B cell (primary cell): ENCODE measurements around the gene POLD1. TPM values are rescaled to one million over a fixed set of nuclear protein-coding genes. Genes with fewer than 3 reads are reported as not detected.
A peak's percentile ranks its signal among the peaks of the same experiment; 100 is the strongest.

Source experiments
- ATAC-seq: fragments of 200-7000 bp; cut with Tn5 transposase; one replicate; pipeline ENCODE4 v1.10.0; 2021; ENCODE audit warnings: low read depth, mild to moderate bottlenecking, moderate number of reproducible peaks, moderate library complexity
- CTCF ChIA-PET: fragments of 350-600 bp; sonication (Branson Sonifier 250); formaldehyde crosslinking; loops from one replicate; lab custom pipeline; 2021; ENCODE audit warnings: antibody characterized with exemption, inconsistent platforms; lab: Charles Lee
- POLR2A ChIA-PET: fragments of 350-600 bp; sonication (Branson Sonifier 250); formaldehyde crosslinking; loops from one replicate; lab custom pipeline; 2021; ENCODE audit warnings: antibody characterized with exemption; lab: Charles Lee
- DNase-seq: peaks from one replicate; pipeline ENCODE4 v3.0.0; 2013
- H2AFZ ChIP-seq: 2 replicates; pipeline ENCODE4 v1.6.1; 2012; ENCODE audit warnings: mild to moderate bottlenecking, low read depth, low read length; ENCODE audit not compliant: insufficient read depth, poor library complexity, severe bottlenecking
- H3K27ac ChIP-seq, 2 donors: 1 replicate in 1 of 2; 2 replicates in 1 of 2; pipeline ENCODE4 v1.5.1; 2012 to 2013; ENCODE audit warnings: low read length in 2 of 2, mild to moderate bottlenecking in 2 of 2, moderate library complexity in 1 of 2
- H3K27me3 ChIP-seq, 4 experiments: fragments of 200-600 bp in 1 of 4; sonication (generic) in 1 of 4; replicated peaks in 1 of 4; 1 replicate in 2 of 4; 2 replicates in 2 of 4; pipeline versions ENCODE4 v1.6.1 to v1.7.0; 2013 to 2016; ENCODE audit warnings: low read length in 3 of 4, mild to moderate bottlenecking in 2 of 4, mixed read lengths in 1 of 4, moderate library complexity in 1 of 4; ENCODE audit not compliant: insufficient read depth in 4 of 4, control insufficient read depth in 3 of 4; ENCODE audit errors: control extremely low read depth in 1 of 4
- H3K36me3 ChIP-seq, 2 experiments: replicated peaks in 1 of 2; 1 replicate in 1 of 2; 2 replicates in 1 of 2; pipeline versions ENCODE4 v1.6.1 to v1.7.1; 2013; ENCODE audit warnings: low read length in 1 of 2; ENCODE audit not compliant: insufficient read depth in 2 of 2, control insufficient read depth in 1 of 2; ENCODE audit errors: control extremely low read depth in 1 of 2, extremely low read depth in 1 of 2
- H3K4me1 ChIP-seq, 2 donors: fragments of 200-600 bp in 1 of 2; sonication (generic) in 1 of 2; 1 replicate in 1 of 2; 2 replicates in 1 of 2; pipeline versions ENCODE4 v1.5.1 to v1.6.1; 2013 to 2017; ENCODE audit warnings: low read length in 2 of 2; ENCODE audit not compliant: control insufficient read depth in 2 of 2, insufficient read depth in 2 of 2
- H3K4me2 ChIP-seq: replicated peaks from 2 replicates; pipeline ENCODE3; 2012; ENCODE audit warnings: mild to moderate bottlenecking, low read depth, low read length; ENCODE audit not compliant: poor library complexity, severe bottlenecking
- H3K4me3 ChIP-seq, 5 experiments: fragments of 200-600 bp in 1 of 5; sonication (generic) in 1 of 5; 1 replicate in 3 of 5; 2 replicates in 2 of 5; pipeline versions ENCODE4 v1.5.1 to v1.7.0; 2011 to 2016; ENCODE audit warnings: low read length in 4 of 5, mild to moderate bottlenecking in 4 of 5, low read depth in 2 of 5, control low read depth in 1 of 5, moderate library complexity in 1 of 5; ENCODE audit not compliant: insufficient read depth in 1 of 5; ENCODE audit errors: control extremely low read depth in 1 of 5, extremely low read depth in 1 of 5
- H3K79me2 ChIP-seq: fragments of 200-600 bp; sonication (generic); one replicate; pipeline ENCODE4 v1.6.0; 2016; ENCODE audit warnings: low read length; ENCODE audit not compliant: control insufficient read depth, insufficient read depth
- H3K9ac ChIP-seq: fragments of 200-600 bp; sonication (generic); 2 replicates; pipeline ENCODE4 v1.6.1; 2017; ENCODE audit warnings: mild to moderate bottlenecking, low read length, moderate library complexity
- H3K9me3 ChIP-seq, 3 donors: one replicate each; pipeline versions ENCODE4 v1.6.1 to v1.7.1; 2013; ENCODE audit warnings: low read length in 2 of 3; ENCODE audit not compliant: control insufficient read depth in 2 of 3, insufficient read depth in 1 of 3; ENCODE audit errors: control extremely low read depth in 1 of 3
- H4K20me1 ChIP-seq: 2 replicates; pipeline ENCODE4 v1.6.0; 2012; ENCODE audit warnings: mild to moderate bottlenecking, low read length; ENCODE audit not compliant: insufficient read depth, control insufficient read depth, poor library complexity, severe bottlenecking
- H3K27ac Mint-ChIP-seq: one replicate; pipeline ENCODE4 v1.8.0; 2021; ENCODE audit warnings: mixed read lengths
- H3K27me3 Mint-ChIP-seq: one replicate; pipeline ENCODE4 v1.8.0; 2021; ENCODE audit warnings: mixed read lengths
- H3K4me1 Mint-ChIP-seq: one replicate; pipeline ENCODE4 v1.8.0; 2021; ENCODE audit warnings: mixed read lengths
- H3K4me3 Mint-ChIP-seq: one replicate; pipeline ENCODE4 v1.8.0; 2021; ENCODE audit warnings: mixed read lengths
- H3K9me3 Mint-ChIP-seq: one replicate; pipeline ENCODE4 v1.8.0; 2022; ENCODE audit warnings: mixed read lengths; ENCODE audit not compliant: insufficient read depth
- CTCF ChIP-seq: fragments of 200-600 bp; IDR thresholded peaks from one replicate; pipeline ENCODE4 v1.8.0; 2022; ENCODE audit warnings: antibody characterized with exemption, mild to moderate bottlenecking
- EZH2 ChIP-seq: IDR thresholded peaks from 2 replicates; pipeline ENCODE4 v1.6.1; 2012; ENCODE audit warnings: borderline replicate concordance, low read depth, mild to moderate bottlenecking, moderate library complexity, low read length; ENCODE audit not compliant: insufficient read depth, poor library complexity, severe bottlenecking
- WGBS: methylation state at CpG from one replicate; pipeline ENCODE4 v1.1.5; 2013; ENCODE audit warnings: missing lambda C conversion rate; ENCODE audit not compliant: insufficient coverage; 5-methylcytosine and 5-hydroxymethylcytosine counted together
- intact Hi-C: fragments of 100-400 bp; cut with micrococcal nuclease; formaldehyde crosslinking; loops from one replicate; pipeline ENCODE4 v1.10.0; 2022
- polyA plus RNA-seq: library from polyadenylated mRNA; depleted of rRNA; stranded (reverse); fragments of >200 nt; gene quantifications from 2 replicates; pipeline ENCODE4 v1.2.3, GENCODE V29; 2012
- total RNA-seq, 2 donors: library from RNA; stranded (reverse); fragments of 120-200 nt in 1 of 2; gene quantifications; 1 replicate in 1 of 2; 2 replicates in 1 of 2; pipeline versions ENCODE4 v1.2.3 to v1.2.4, GENCODE V29; 2013 to 2022

POLD1 gene
- total and polyA plus RNA-seq, 2 donors (not counting 1 experiment from before 2014, with no cell fraction given) = 43.6 to 65.2 TPM

DNA sequence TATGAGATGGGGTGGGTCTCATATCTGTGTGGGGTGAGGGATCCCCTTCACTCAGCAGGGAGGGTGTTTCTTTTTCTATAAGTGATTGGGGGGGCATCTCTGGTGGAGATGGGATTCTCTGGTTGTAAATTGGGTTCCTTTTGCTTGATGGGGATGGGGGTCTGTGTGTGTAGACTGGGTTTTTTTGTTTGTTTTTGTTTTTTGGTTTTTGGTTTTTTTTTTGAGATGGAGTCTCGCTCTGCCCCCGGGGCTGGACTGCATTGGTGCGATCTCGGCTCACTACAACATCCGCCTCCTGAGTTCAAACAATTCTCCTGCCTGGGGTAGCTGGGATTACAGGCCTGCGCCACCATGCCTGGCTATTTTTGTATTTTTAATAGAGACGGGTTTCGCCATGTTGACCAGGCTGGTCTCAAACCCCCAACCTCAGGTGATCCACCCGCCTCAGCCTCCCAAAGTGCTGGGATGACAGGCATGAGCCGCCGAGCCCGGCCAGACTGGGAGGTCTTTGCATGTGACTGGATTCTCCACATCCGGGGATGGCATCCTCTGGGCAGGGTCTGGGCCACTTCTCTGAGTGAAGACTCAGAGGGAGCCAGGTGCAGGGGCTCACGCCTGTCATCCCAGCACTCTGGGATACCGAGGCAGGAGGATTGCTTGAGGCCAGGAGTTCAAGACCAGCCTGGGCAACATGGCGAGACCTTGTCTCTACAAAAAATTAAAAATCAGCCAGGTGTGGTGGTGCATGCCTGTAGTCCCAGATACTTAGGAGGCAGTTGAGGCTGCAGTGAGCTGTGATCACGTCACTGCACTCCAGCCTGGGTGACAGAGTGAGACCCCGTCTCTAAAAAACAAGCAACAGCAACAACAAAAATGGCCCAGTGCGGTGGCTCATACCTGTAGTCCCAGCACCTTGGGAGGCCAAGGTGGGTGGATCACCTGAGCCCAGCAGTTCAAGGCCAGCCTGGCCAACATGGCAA, 49.3 kb downstream of the POLD1 start:
- Histone ChIP-seq H3K79me2 (no peaks in the 10 kb centered on the region), H3K4me3 (no peak overlapping the region), H3K4me2 (peak overlapping the region; percentile 92), H3K4me1 (peaks cover 58 to 76% of the 10 kb centered on the region in 2 donors), H4K20me1 (no peaks in the 10 kb centered on the region), H3K27ac (peak overlapping the region; percentile 97 to 99), H2AFZ (no peak overlapping the region), H3K9ac (no peak overlapping the region), H3K9me3 (peaks cover 0 to 16% (median 0%) of the 10 kb centered on the region in 3 donors), H3K36me3 (peaks cover 2 to 7% of the 10 kb centered on the region in 2 experiments), H3K27me3 (no peaks in the 10 kb centered on the region)
- Mint-ChIP-seq H3K4me1 (peaks cover 77% of the 10 kb centered on the region), H3K9me3 (no peaks in the 10 kb centered on the region), H3K4me3 (peak overlapping the region; percentile 83), H3K27ac (peak overlapping the region; percentile 88), H3K27me3 (no peaks in the 10 kb centered on the region)
- intact Hi-C loops = loop anchor here (1.0 to 5.0 kb wide), 3 partner anchors 28 to 77 kb away; partner anchors contain the start of gene JOSD2
- DNase-seq = peak; percentile 49
- ChIA-PET CTCF (interaction anchor here (0.5 to 1.1 kb wide), 2 partner anchors 27 to 349 kb away, joined by 3 to 7 read pairs; no protein-coding TSS in a partner anchor), POLR2A (interaction anchor here (1.4 kb wide), 1 partner anchor 27 kb away, joined by 5 read pairs; no protein-coding TSS in a partner anchor)
- ATAC-seq = no peak
- TF ChIP-seq CTCF (no peak), EZH2 (no peak)
- WGBS = 74% methylated on average over 12 of the region's 19 CpGs
